NCI-H2196 treated with DMSO at 0.1 percent for 48 hours (cell line): ENCODE measurements around the gene MAPK7.

Source experiments
- DNase-seq: peaks from one replicate; lab custom pipeline; 2025; ENCODE audit not compliant: unreplicated experiment; lab: John Stamatoyannopoulos, UW

The MAPK7 gene

GRCh38 chr17:19377602-19378415 is 489 bp upstream of the MAPK7 start:
- peak; percentile 89 for DNase-seq

DNA sequence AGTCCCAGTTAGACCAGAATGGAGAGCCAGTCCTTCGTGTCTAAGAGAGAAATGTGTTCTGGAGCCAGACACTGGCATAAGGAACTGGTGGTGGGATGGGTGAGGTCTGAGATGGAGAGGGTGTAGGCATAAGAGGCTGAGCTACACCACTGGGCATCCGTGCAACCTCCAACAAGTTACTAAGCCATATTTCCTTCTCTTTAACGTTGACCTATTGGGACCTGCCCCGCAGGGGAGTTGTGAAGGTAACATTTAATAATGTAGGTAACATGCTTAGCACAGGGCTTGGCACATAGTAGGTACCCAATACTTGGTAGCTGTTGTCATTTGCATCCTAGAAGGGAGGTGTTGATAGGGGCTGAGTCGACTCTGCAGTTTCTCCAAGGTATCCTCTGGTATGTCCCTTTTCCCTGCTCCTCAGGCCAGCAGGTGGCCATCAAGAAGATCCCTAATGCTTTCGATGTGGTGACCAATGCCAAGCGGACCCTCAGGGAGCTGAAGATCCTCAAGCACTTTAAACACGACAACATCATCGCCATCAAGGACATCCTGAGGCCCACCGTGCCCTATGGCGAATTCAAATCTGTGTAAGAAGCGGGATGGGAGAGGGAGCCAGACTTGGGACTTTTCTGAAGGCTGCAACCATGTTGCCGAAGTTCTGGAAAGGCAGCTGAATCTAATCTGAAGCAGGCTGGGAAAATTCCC is 1.2 kb downstream of the MAPK7 start:
- DNase-seq: no peak

GRCh38 chr17:19380481-19381301 is 2.4 kb downstream of the MAPK7 start:
- DNase-seq: no peak

DNA sequence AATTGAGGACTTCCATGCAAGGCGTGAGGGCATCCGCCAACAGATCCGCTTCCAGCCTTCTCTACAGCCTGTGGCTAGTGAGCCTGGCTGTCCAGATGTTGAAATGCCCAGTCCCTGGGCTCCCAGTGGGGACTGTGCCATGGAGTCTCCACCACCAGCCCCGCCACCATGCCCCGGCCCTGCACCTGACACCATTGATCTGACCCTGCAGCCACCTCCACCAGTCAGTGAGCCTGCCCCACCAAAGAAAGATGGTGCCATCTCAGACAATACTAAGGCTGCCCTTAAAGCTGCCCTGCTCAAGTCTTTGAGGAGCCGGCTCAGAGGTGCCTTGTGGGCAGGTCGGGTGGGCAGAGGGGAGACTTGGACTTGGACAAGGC is 3.1 kb downstream of the MAPK7 start:
- no peak for DNase-seq

GRCh38 chr17:19381741-19382444 is 3.6 kb downstream of the MAPK7 start:
- DNase-seq: no peak

DNA sequence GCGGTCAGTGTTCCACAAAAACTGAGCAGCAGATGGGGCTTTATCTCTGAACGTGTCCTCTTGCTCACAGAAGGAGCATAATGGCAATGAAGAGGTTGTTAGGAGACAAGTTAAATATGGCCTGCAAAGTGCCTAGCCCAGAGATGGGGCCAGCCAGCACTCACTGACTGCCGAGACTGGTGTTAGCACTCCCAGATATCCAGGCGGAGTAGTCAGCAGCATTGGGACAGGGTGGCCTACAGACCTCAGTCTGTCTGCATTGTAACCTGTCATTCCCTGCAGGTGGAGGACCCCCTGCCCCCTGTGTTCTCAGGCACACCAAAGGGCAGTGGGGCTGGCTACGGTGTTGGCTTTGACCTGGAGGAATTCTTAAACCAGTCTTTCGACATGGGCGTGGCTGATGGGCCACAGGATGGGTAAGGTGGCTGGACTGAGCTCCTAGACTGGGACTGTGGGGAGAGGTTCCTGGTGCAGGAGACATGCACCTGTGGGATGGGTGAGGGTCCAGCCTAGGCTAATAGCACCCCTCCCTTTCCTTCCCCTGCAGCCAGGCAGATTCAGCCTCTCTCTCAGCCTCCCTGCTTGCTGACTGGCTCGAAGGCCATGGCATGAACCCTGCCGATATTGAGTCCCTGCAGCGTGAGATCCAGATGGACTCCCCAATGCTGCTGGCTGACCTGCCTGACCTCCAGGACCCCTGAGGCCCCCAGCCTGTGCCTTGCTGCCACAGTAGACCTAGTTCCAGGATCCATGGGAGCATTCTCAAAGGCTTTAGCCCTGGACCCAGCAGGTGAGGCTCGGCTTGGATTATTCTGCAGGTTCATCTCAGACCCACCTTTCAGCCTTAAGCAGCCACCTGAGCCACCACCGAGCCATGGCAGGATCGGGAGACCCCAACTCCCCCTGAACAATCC is 4.5 kb downstream of the MAPK7 start:
- DNase-seq: no peak

GRCh38 chr17:19383681-19384470 is 5.6 kb downstream of the MAPK7 start:
- DNase-seq: no peak

DNA sequence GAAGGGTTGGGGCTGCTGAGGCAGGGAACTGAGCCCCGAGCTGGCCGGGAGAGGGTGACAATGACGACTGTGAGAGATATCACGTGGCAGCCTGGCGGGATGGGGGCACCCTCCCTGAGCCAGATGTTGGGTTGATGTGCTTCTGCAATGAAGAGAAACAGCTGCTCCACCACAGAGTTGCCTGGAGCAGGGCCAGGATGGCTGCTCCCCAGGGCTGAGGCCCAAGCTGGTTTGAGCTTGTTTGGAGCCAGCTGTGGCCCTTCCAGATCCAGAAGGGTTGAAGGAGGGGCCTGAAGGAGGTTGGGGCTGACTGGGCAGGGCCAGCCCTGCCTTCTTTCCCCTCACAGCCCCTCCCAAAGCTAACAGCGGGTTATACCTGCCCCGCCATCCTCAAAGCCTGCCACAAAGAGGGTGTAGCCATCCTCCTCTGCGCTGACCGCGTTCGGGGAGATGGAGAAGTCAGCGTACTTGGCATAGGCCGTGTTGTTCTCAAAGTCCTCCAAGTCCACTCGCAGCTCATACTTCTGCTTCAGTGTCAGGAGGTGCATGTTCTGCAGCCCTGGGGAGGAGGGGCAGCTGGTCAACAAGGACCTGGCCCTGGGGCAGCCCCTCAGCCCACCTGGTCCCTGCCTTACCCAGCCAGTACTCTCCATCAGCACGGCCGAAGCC is 6.6 kb downstream of the MAPK7 start:
- DNase-seq: no peak

- DNase-seq: no peak
Observed at GRCh38 chr17:19385521-19385983, 7.3 kb downstream of the MAPK7 start.

GRCh38 chr17:19386051-19386929 is 8.0 kb downstream of the MAPK7 start:
- no peak for DNase-seq

GRCh38 chr17:19386974-19387920 is 8.9 kb downstream of the MAPK7 start, which contains the start of gene MFAP4:
Gene MFAP4, minus strand, starts transcription at chr17:19387190. Its CDS starts 35 bp downstream, at chr17:19387155.
- DNase-seq: no peak

GRCh38 chr17:19387921-19388521 is 9.7 kb downstream of the MAPK7 start:
- no peak for DNase-seq

GRCh38 chr17:19388791-19389785 is 10.8 kb downstream of the MAPK7 start:
- no peak for DNase-seq

- no peak for DNase-seq
Observed at GRCh38 chr17:19390951-19391350, 12.7 kb downstream of the MAPK7 start.

GRCh38 chr17:19391432-19391831 is 13.1 kb downstream of the MAPK7 start:
- no peak for DNase-seq
